Tibial nerve (tissue), 4 donors: Measurements from ENCODE around the gene TGFBI. TPM values are rescaled to one million over a fixed set of nuclear protein-coding genes. Genes with fewer than 3 reads are reported as not detected.

Experiments used
- DNase-seq, 2 donors: peaks; one replicate each; pipeline ENCODE4 v3.0.0-alpha.2; 2019; ENCODE audit warnings: low spot score in 2 of 2
- H3K27ac ChIP-seq, 4 donors: fragments of 200-600 bp; sonication (generic) in 3 of 4; one replicate each; pipeline ENCODE4 v1.5.1; 2017 to 2019; ENCODE audit warnings: mild to moderate bottlenecking in 1 of 4
- H3K27me3 ChIP-seq, 2 donors: fragments of 200-600 bp; sonication (generic) in 1 of 2; one replicate each; pipeline versions ENCODE4 v1.5.1 to v1.6.0; 2017 to 2019
- H3K36me3 ChIP-seq, 3 donors: fragments of 200-600 bp; sonication (generic); one replicate each; pipeline ENCODE4 v1.5.1; 2018 to 2019
- H3K4me1 ChIP-seq, 4 donors: fragments of 200-600 bp; sonication (generic) in 3 of 4; one replicate each; pipeline ENCODE4 v1.5.1; 2017 to 2019
- H3K4me3 ChIP-seq, 4 donors: fragments of 200-600 bp; sonication (generic) in 3 of 4; one replicate each; pipeline ENCODE4 v1.5.1; 2017 to 2019; ENCODE audit warnings: mild to moderate bottlenecking in 1 of 4, moderate library complexity in 1 of 4
- H3K9me3 ChIP-seq, 4 donors: fragments of 200-600 bp; sonication (generic) in 3 of 4; one replicate each; pipeline ENCODE4 v1.5.1; 2017 to 2019
- EP300 ChIP-seq, 2 donors: sonication (generic); formaldehyde crosslinking; IDR thresholded peaks; one replicate each; pipeline ENCODE4 v1.6.1; 2017; ENCODE audit warnings: antibody characterized with exemption in 2 of 2, mild to moderate bottlenecking in 1 of 2
- POLR2A ChIP-seq, 2 donors: fragments of 450-650 bp; IDR thresholded peaks; one replicate each; pipeline ENCODE4 v1.6.1; 2017; ENCODE audit warnings: antibody characterized with exemption in 2 of 2, mild to moderate bottlenecking in 2 of 2, moderate library complexity in 2 of 2
- WGBS, 2 donors: methylation state at CpG; one replicate each; pipeline ENCODE4 v1.1.5; 2018; 5-methylcytosine and 5-hydroxymethylcytosine counted together
- total RNA-seq, 4 donors: library from RNA; depleted of rRNA; stranded (reverse); fragments of >200 nt; gene quantifications; one replicate each; pipeline ENCODE4 v1.1.0, GENCODE V29; 2016
- TF ChIP-seq, protein P1 (sequence below), 5 experiments: fragments of 200-600 bp in 3 of 5; fragments of 450-650 bp in 2 of 5; sonication (generic) in 3 of 5; IDR thresholded peaks; one replicate each; pipeline ENCODE4 v1.5.1; 2016 to 2019; ENCODE audit warnings: antibody characterized with exemption in 5 of 5, mild to moderate bottlenecking in 3 of 5, moderate library complexity in 2 of 5

TGFBI gene
- total RNA-seq, 4 donors from 2014 or later, result 158 to 291 (median 212) TPM

GRCh38 chr5:136067422-136067821 is 38.6 kb downstream of the TGFBI start:
- Histone ChIP-seq H3K4me1 (peaks cover 0 to 23% (median 4%) of the 10 kb centered on the region in 4 donors), H3K4me3 (no peak overlapping the region), H3K27ac (no peak overlapping the region), H3K36me3 (peaks cover 0 to 17% (median 0%) of the 10 kb centered on the region in 3 donors), H3K9me3 (no peaks in the 10 kb centered on the region), H3K27me3 (no peaks in the 10 kb centered on the region)
- 100% methylated on average over 1 of the region's 1 CpG for WGBS, 2 donors
- TF ChIP-seq POLR2A (IDR thresholded peaks at IDR 0.05) (no peak), EP300 (IDR thresholded peaks at IDR 0.05) (no peak)
- TF ChIP-seq, protein P1, sequence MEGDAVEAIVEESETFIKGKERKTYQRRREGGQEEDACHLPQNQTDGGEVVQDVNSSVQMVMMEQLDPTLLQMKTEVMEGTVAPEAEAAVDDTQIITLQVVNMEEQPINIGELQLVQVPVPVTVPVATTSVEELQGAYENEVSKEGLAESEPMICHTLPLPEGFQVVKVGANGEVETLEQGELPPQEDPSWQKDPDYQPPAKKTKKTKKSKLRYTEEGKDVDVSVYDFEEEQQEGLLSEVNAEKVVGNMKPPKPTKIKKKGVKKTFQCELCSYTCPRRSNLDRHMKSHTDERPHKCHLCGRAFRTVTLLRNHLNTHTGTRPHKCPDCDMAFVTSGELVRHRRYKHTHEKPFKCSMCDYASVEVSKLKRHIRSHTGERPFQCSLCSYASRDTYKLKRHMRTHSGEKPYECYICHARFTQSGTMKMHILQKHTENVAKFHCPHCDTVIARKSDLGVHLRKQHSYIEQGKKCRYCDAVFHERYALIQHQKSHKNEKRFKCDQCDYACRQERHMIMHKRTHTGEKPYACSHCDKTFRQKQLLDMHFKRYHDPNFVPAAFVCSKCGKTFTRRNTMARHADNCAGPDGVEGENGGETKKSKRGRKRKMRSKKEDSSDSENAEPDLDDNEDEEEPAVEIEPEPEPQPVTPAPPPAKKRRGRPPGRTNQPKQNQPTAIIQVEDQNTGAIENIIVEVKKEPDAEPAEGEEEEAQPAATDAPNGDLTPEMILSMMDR (IDR thresholded peaks at IDR 0.05), result no peak
- DNase-seq, result no peak

- no peaks in the 10 kb centered on the region for H3K9me3 ChIP-seq
- DNase-seq, result no peak
- WGBS, 2 donors, result 64 to 76% methylated on average over 9 of the region's 9 CpGs
- H3K36me3 ChIP-seq, result no peaks in the 10 kb centered on the region
- no peak overlapping the region for H3K27ac ChIP-seq
- TF ChIP-seq, protein P1 (IDR thresholded peaks at IDR 0.05), result no peak
- no peak for TF ChIP-seq POLR2A (IDR thresholded peaks at IDR 0.05)
- no peak for TF ChIP-seq EP300 (IDR thresholded peaks at IDR 0.05)
- H3K27me3 ChIP-seq, result no peaks in the 10 kb centered on the region
- H3K4me1 ChIP-seq, result peaks cover 0 to 10% (median 4%) of the 10 kb centered on the region in 4 donors
- no peak overlapping the region for H3K4me3 ChIP-seq
These were observed 41.9 kb downstream of the TGFBI start for GRCh38 chr5:136070486-136071285.

GRCh38 chr5:136073714-136074529 is 45.1 kb downstream of the TGFBI start:
- Histone ChIP-seq H3K27ac (no peak overlapping the region), H3K9me3 (no peaks in the 10 kb centered on the region), H3K4me1 (no peaks in the 10 kb centered on the region), H3K4me3 (no peak overlapping the region), H3K36me3 (no peaks in the 10 kb centered on the region), H3K27me3 (no peaks in the 10 kb centered on the region)
- TF ChIP-seq, protein P1 (IDR thresholded peaks at IDR 0.05), result no peak
- TF ChIP-seq POLR2A (IDR thresholded peaks at IDR 0.05) (no peak), EP300 (IDR thresholded peaks at IDR 0.05) (no peak)
- 81 to 83% methylated on average over 5 of the region's 5 CpGs for WGBS, 2 donors
- no peak for DNase-seq

DNA sequence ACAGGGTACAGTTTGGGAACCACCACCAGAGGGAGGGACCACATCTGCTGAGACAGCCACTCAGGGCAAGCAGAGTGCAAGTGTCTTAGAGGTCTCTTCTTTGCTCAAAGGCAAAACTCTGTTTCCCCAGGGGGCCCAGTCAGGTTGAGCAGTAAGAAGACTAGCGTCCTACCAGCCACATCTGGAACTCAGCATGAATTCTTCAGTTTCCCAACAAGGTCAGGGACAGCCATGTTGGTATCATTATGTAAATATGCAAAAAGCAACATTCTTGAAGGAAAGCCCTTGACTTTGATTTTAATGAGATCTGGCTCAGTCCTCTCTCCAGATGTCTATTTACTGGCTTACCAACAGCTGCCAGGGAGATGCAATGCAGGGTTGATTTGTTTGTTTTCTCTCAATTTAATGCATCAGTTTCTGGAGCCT is 46.7 kb downstream of the TGFBI start:
- Histone ChIP-seq H3K9me3 (no peaks in the 10 kb centered on the region), H3K36me3 (no peaks in the 10 kb centered on the region), H3K27me3 (no peaks in the 10 kb centered on the region), H3K4me3 (no peak overlapping the region), H3K27ac (no peak overlapping the region), H3K4me1 (no peaks in the 10 kb centered on the region)
- DNase-seq, result no peak
- WGBS, 2 donors, result 61 to 83% methylated on average over 1 of the region's 1 CpG
- TF ChIP-seq, protein P1 (IDR thresholded peaks at IDR 0.05), result no peak
- TF ChIP-seq POLR2A (IDR thresholded peaks at IDR 0.05), result no peak
- no peak for TF ChIP-seq EP300 (IDR thresholded peaks at IDR 0.05)

- no peaks in the 10 kb centered on the region for H3K4me1 ChIP-seq
- 71 to 72% methylated on average over 6 of the region's 6 CpGs for WGBS, 2 donors
- TF ChIP-seq POLR2A (IDR thresholded peaks at IDR 0.05), result no peak
- TF ChIP-seq, protein P1 (IDR thresholded peaks at IDR 0.05), result no peak
- no peak for TF ChIP-seq EP300 (IDR thresholded peaks at IDR 0.05)
These were observed 47.3 kb downstream of the TGFBI start for GRCh38 chr5:136076067-136076466.

More at GRCh38 chr5:136076067-136076466, 47.3 kb downstream of the TGFBI start:
- DNase-seq, result no peak
- no peaks in the 10 kb centered on the region for H3K9me3 ChIP-seq
- no peaks in the 10 kb centered on the region for H3K36me3 ChIP-seq
- H3K4me3 ChIP-seq, result no peak overlapping the region
- no peaks in the 10 kb centered on the region for H3K27me3 ChIP-seq
- H3K27ac ChIP-seq, result no peak overlapping the region
